ENCODE results near the gene CD7. TPM values are rescaled to one million over a fixed set of nuclear protein-coding genes. Genes with fewer than 3 reads are reported as not detected.

CD7 gene
- total RNA-seq, 1 experiment from 2014 or later: 0.77 TPM

DNA sequence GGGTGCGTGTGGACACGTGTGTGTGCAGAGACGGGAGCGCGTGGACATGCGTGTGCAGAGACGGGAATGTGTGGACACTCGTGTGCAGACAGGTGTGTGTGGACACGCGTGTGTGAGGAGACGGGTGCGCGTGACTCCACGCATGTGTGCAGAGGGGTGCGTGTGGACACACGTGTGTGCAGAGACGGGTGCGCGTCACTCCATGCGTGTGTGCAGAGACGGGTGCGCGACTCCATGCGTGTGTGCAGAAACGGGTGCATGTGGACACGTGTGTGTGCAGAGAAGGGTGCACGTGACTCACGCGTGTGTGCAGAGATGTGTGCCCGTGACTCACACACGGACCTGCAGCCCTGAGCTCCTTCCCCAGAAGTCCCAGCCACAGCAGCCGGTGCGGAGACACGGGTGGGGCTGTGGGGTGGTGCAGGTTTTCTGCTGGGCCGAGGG is 2.2 kb upstream of the CD7 start:
- no peak for DNase-seq (ENCODE audit: low read depth, low spot score)
- no peaks in the 10 kb centered on the region for H3K9me3 ChIP-seq (ENCODE audit: control insufficient read depth, insufficient read depth, low read depth, low read length)
- no TSS peak for BruUV-seq (replicated peaks)
- intact Hi-C loops (cut with micrococcal nuclease; ENCODE audit: unreplicated experiment) (loop anchor here (5.0 kb wide), 1 partner anchor 77 kb away; no protein-coding TSS in a partner anchor), in situ Hi-C loops (cut with HindIII; ENCODE audit: low pct_unique_long_range_greater_than_20kb, low sequenced_read_pairs) (no loop called here)
- no peak overlapping the region for H3K27ac ChIP-seq (ENCODE audit: low read length)
- TF ChIP-seq POLR2AphosphoS5 (IDR thresholded peaks at IDR 0.05; ENCODE audit: low read depth, low read length): no peak
- TF ChIP-seq TCF7L2 (IDR thresholded peaks at IDR 0.05; ENCODE audit: low read depth, low read length): no peak
- TF ChIP-seq, protein P1, sequence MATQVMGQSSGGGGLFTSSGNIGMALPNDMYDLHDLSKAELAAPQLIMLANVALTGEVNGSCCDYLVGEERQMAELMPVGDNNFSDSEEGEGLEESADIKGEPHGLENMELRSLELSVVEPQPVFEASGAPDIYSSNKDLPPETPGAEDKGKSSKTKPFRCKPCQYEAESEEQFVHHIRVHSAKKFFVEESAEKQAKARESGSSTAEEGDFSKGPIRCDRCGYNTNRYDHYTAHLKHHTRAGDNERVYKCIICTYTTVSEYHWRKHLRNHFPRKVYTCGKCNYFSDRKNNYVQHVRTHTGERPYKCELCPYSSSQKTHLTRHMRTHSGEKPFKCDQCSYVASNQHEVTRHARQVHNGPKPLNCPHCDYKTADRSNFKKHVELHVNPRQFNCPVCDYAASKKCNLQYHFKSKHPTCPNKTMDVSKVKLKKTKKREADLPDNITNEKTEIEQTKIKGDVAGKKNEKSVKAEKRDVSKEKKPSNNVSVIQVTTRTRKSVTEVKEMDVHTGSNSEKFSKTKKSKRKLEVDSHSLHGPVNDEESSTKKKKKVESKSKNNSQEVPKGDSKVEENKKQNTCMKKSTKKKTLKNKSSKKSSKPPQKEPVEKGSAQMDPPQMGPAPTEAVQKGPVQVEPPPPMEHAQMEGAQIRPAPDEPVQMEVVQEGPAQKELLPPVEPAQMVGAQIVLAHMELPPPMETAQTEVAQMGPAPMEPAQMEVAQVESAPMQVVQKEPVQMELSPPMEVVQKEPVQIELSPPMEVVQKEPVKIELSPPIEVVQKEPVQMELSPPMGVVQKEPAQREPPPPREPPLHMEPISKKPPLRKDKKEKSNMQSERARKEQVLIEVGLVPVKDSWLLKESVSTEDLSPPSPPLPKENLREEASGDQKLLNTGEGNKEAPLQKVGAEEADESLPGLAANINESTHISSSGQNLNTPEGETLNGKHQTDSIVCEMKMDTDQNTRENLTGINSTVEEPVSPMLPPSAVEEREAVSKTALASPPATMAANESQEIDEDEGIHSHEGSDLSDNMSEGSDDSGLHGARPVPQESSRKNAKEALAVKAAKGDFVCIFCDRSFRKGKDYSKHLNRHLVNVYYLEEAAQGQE (IDR thresholded peaks at IDR 0.05; ENCODE audit: insufficient read depth in 1 of 2, low read depth in 2 of 2, low read length in 1 of 2): no peak
- no peak for TF ChIP-seq SIN3A (IDR thresholded peaks at IDR 0.05; ENCODE audit: borderline replicate concordance, insufficient read depth, low read depth, low read length)
- TF ChIP-seq, protein P2, sequence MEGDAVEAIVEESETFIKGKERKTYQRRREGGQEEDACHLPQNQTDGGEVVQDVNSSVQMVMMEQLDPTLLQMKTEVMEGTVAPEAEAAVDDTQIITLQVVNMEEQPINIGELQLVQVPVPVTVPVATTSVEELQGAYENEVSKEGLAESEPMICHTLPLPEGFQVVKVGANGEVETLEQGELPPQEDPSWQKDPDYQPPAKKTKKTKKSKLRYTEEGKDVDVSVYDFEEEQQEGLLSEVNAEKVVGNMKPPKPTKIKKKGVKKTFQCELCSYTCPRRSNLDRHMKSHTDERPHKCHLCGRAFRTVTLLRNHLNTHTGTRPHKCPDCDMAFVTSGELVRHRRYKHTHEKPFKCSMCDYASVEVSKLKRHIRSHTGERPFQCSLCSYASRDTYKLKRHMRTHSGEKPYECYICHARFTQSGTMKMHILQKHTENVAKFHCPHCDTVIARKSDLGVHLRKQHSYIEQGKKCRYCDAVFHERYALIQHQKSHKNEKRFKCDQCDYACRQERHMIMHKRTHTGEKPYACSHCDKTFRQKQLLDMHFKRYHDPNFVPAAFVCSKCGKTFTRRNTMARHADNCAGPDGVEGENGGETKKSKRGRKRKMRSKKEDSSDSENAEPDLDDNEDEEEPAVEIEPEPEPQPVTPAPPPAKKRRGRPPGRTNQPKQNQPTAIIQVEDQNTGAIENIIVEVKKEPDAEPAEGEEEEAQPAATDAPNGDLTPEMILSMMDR (IDR thresholded peaks at IDR 0.05): no peak
- ChIA-PET POLR2A (no interaction called here), CTCF (no interaction called here)
- no peak for ATAC-seq
- no peaks in the 10 kb centered on the region for H3K27me3 ChIP-seq (ENCODE audit: control insufficient read depth, insufficient read depth, low read length)
- no peaks in the 10 kb centered on the region for H3K36me3 ChIP-seq (ENCODE audit: control insufficient read depth, insufficient read depth, low read length)
- no peak overlapping the region for H3K4me3 ChIP-seq (ENCODE audit: low read depth in 2 of 2, low read length in 2 of 2)
- peaks cover 15% of the 10 kb centered on the region for H3K4me1 ChIP-seq (ENCODE audit: control insufficient read depth, insufficient read depth, low read length)

DNA sequence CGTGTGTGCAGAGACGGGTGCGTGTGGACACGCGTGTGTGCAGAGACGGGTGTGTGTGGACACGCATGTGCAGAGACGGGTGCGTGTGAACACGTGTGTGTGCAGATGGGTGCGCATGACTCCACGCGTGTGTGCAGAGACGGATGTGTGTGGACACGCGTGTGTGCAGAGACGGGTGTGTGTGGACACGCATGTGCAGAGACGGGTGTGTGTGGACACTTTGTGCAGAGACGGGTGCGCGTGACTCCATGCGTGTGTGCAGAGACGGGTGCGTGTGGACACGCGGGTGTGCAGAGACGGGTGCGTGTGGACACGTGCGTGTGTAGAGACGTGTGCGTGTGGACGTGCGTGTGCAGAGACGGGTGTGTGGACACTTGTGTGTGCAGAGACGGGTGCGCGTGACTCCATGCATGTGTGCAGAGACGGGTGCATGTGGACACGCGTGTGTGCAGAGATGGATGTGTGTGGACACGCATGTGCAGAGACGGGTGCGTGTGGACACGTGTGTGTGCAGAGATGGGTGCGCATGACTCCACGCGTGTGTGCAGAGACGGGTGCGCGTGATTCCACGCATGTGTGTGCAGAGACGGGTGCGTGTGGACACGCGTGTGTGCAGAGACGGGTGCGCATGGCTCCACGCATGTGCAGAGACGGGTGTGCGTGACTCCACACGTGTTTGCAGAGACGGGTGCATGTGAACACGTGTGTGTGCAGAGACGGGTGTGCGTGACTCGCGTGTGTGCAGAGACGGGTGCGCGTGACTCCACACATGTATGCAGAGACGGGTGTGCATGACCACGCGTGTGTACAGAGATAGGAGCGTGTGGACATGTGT is 1.6 kb upstream of the CD7 start:
- intact Hi-C loops (cut with micrococcal nuclease; ENCODE audit: unreplicated experiment) (no loop called here), in situ Hi-C loops (cut with HindIII; ENCODE audit: low pct_unique_long_range_greater_than_20kb, low sequenced_read_pairs) (no loop called here)
- no peak for DNase-seq (ENCODE audit: low read depth, low spot score)
- ATAC-seq: no peak
- Histone ChIP-seq H3K27me3 (ENCODE audit: control insufficient read depth, insufficient read depth, low read length) (no peaks in the 10 kb centered on the region), H3K36me3 (ENCODE audit: control insufficient read depth, insufficient read depth, low read length) (no peaks in the 10 kb centered on the region), H3K27ac (ENCODE audit: low read length) (no peak overlapping the region), H3K4me3 (ENCODE audit: low read depth in 2 of 2, low read length in 2 of 2) (no peak overlapping the region), H3K9me3 (ENCODE audit: control insufficient read depth, insufficient read depth, low read depth, low read length) (no peaks in the 10 kb centered on the region), H3K4me1 (ENCODE audit: control insufficient read depth, insufficient read depth, low read length) (peaks cover 11% of the 10 kb centered on the region)
- POLR2A ChIA-PET: no interaction called here
- TF ChIP-seq, protein P1 (IDR thresholded peaks at IDR 0.05; ENCODE audit: insufficient read depth in 1 of 2, low read depth in 2 of 2, low read length in 1 of 2): no peak
- TF ChIP-seq, protein P2 (IDR thresholded peaks at IDR 0.05): no peak
- TF ChIP-seq TCF7L2 (IDR thresholded peaks at IDR 0.05; ENCODE audit: low read depth, low read length) (no peak), POLR2AphosphoS5 (IDR thresholded peaks at IDR 0.05; ENCODE audit: low read depth, low read length) (no peak), SIN3A (IDR thresholded peaks at IDR 0.05; ENCODE audit: borderline replicate concordance, insufficient read depth, low read depth, low read length) (no peak)
- CTCF ChIA-PET: no interaction called here
- BruUV-seq (replicated peaks): no TSS peak

Measured in Panc1 (cell line).